Prostate gland (tissue), 2 donors: ENCODE results near the gene ARL6.

ENCODE experiments used
- POLR2A ChIP-seq: fragments of 450-650 bp; IDR thresholded peaks from one replicate; pipeline ENCODE4 v1.6.1; 2016; ENCODE audit warnings: antibody characterized with exemption, mild to moderate bottlenecking
- TF ChIP-seq, protein P1 (sequence below), 4 experiments: fragments of 200-600 bp in 2 of 4; fragments of 450-650 bp in 2 of 4; sonication (generic) in 2 of 4; IDR thresholded peaks; 1 replicate in 3 of 4; 2 replicates in 1 of 4; pipeline ENCODE4 v1.5.1; 2016 to 2019; ENCODE audit warnings: antibody characterized with exemption in 4 of 4, mild to moderate bottlenecking in 2 of 4, moderate library complexity in 2 of 4

- TF ChIP-seq POLR2A: no peak
- TF ChIP-seq, protein P1, sequence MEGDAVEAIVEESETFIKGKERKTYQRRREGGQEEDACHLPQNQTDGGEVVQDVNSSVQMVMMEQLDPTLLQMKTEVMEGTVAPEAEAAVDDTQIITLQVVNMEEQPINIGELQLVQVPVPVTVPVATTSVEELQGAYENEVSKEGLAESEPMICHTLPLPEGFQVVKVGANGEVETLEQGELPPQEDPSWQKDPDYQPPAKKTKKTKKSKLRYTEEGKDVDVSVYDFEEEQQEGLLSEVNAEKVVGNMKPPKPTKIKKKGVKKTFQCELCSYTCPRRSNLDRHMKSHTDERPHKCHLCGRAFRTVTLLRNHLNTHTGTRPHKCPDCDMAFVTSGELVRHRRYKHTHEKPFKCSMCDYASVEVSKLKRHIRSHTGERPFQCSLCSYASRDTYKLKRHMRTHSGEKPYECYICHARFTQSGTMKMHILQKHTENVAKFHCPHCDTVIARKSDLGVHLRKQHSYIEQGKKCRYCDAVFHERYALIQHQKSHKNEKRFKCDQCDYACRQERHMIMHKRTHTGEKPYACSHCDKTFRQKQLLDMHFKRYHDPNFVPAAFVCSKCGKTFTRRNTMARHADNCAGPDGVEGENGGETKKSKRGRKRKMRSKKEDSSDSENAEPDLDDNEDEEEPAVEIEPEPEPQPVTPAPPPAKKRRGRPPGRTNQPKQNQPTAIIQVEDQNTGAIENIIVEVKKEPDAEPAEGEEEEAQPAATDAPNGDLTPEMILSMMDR (IDR thresholded peaks at IDR 0.05): no peak
Observed at GRCh38 chr3:97795951-97796350, 31.4 kb downstream of the ARL6 start.
